ENCODE measurements around the gene ESYT2. TPM values are rescaled to one million over a fixed set of nuclear protein-coding genes. Genes with fewer than 3 reads are reported as not detected.

The ESYT2 gene
- polyA plus RNA-seq, 1 donor (not counting 4 experiments of a cell fraction or from before 2014, with no cell fraction given) = 45.9 TPM

GRCh38 chr7:158745057-158745715 lies 84.1 kb downstream of the ESYT2 start:
- Histone ChIP-seq H3K9ac (ENCODE audit: control insufficient read depth, extremely low read depth, insufficient read depth, low read length) (no peak overlapping the region), H3K27ac (ENCODE audit: control insufficient read depth, insufficient read depth, low read length) (no peak overlapping the region), H3K9me3 (ENCODE audit: control insufficient read depth, low read depth, low read length) (no peaks in the 10 kb centered on the region), H3K4me1 (ENCODE audit: control insufficient read depth, extremely low read depth, insufficient read depth, low read length) (no peaks in the 10 kb centered on the region), H3K36me3 (ENCODE audit: control insufficient read depth in 2 of 2, extremely low read depth in 1 of 2, insufficient read depth in 2 of 2, low read length in 2 of 2) (peaks cover 16 to 30% of the 10 kb centered on the region in 2 experiments), H3K79me2 (ENCODE audit: control insufficient read depth, insufficient read depth, low read length) (no peaks in the 10 kb centered on the region), H3K9me1 (ENCODE audit: control insufficient read depth, extremely low read depth, insufficient read depth, low read length) (no peaks in the 10 kb centered on the region), H2AFZ (ENCODE audit: control insufficient read depth, low read length) (no peak overlapping the region), H3K4me2 (ENCODE audit: control insufficient read depth, extremely low read depth, insufficient read depth, low read depth, low read length) (no peak overlapping the region), H4K20me1 (ENCODE audit: control insufficient read depth, extremely low read depth, insufficient read depth, low read length) (no peaks in the 10 kb centered on the region), H3K4me3 (ENCODE audit: control insufficient read depth in 2 of 3, extremely low read depth in 1 of 3, insufficient read depth in 2 of 3, low read depth in 1 of 3, low read length in 3 of 3) (no peak overlapping the region), H3K27me3 (ENCODE audit: control insufficient read depth, extremely low read depth, insufficient read depth, low read length) (no peaks in the 10 kb centered on the region)
- DNase-seq (ENCODE audit: low read depth, low spot score) = no peak
- TF ChIP-seq CTCF (optimal IDR thresholded peaks at IDR 0.05 in 1 of 3, IDR thresholded peaks at IDR 0.05 in 1 of 3, conservative IDR thresholded peaks at IDR 0.05 in 1 of 3; ENCODE audit: extremely low read depth in 1 of 3, insufficient read depth in 2 of 3, low read length in 3 of 3) (no peak), EZH2 (IDR thresholded peaks at IDR 0.05; ENCODE audit: low read length) (no peak)
- dilution Hi-C loops (cut with MboI; ENCODE audit: extremely low pct_ligation_motif_present, low sequenced_read_pairs) = no loop called here
- no peak for FAIRE-seq

- no peaks in the 10 kb centered on the region for H4K20me1 ChIP-seq (ENCODE audit: control insufficient read depth, extremely low read depth, insufficient read depth, low read length)
- no peak overlapping the region for H3K4me3 ChIP-seq (ENCODE audit: control insufficient read depth in 2 of 3, extremely low read depth in 1 of 3, insufficient read depth in 2 of 3, low read depth in 1 of 3, low read length in 3 of 3)
- dilution Hi-C loops (cut with MboI; ENCODE audit: extremely low pct_ligation_motif_present, low sequenced_read_pairs) = no loop called here
- no peaks in the 10 kb centered on the region for H3K4me1 ChIP-seq (ENCODE audit: control insufficient read depth, extremely low read depth, insufficient read depth, low read length)
- no peak overlapping the region for H3K9ac ChIP-seq (ENCODE audit: control insufficient read depth, extremely low read depth, insufficient read depth, low read length)
- H3K36me3 ChIP-seq (ENCODE audit: control insufficient read depth in 2 of 2, extremely low read depth in 1 of 2, insufficient read depth in 2 of 2, low read length in 2 of 2) = peaks cover 20 to 36% of the 10 kb centered on the region in 2 experiments
- no peak overlapping the region for H3K27ac ChIP-seq (ENCODE audit: control insufficient read depth, insufficient read depth, low read length)
- no peaks in the 10 kb centered on the region for H3K9me3 ChIP-seq (ENCODE audit: control insufficient read depth, low read depth, low read length)
- H2AFZ ChIP-seq (ENCODE audit: control insufficient read depth, low read length) = no peak overlapping the region
- H3K9me1 ChIP-seq (ENCODE audit: control insufficient read depth, extremely low read depth, insufficient read depth, low read length) = no peaks in the 10 kb centered on the region
- TF ChIP-seq CTCF (optimal IDR thresholded peaks at IDR 0.05 in 1 of 3, IDR thresholded peaks at IDR 0.05 in 1 of 3, conservative IDR thresholded peaks at IDR 0.05 in 1 of 3; ENCODE audit: extremely low read depth in 1 of 3, insufficient read depth in 2 of 3, low read length in 3 of 3) = no peak
- TF ChIP-seq EZH2 (IDR thresholded peaks at IDR 0.05; ENCODE audit: low read length) = no peak
- DNase-seq (ENCODE audit: low read depth, low spot score) = no peak
- H3K79me2 ChIP-seq (ENCODE audit: control insufficient read depth, insufficient read depth, low read length) = no peaks in the 10 kb centered on the region
- H3K27me3 ChIP-seq (ENCODE audit: control insufficient read depth, extremely low read depth, insufficient read depth, low read length) = no peaks in the 10 kb centered on the region
- H3K4me2 ChIP-seq (ENCODE audit: control insufficient read depth, extremely low read depth, insufficient read depth, low read depth, low read length) = no peak overlapping the region
- no peak for FAIRE-seq
Observed at GRCh38 chr7:158744070-158744469, 85.2 kb downstream of the ESYT2 start.
